ENCODE measurements around the gene RASA2. TPM values are rescaled to one million over a fixed set of nuclear protein-coding genes. Genes with fewer than 3 reads are reported as not detected.

The RASA2 gene
- total RNA-seq, 1 donor from 2014 or later, result 5.5 TPM

- no peak for DNase-seq (ENCODE audit: low read depth)
Observed at GRCh38 chr3:141642215-141642614, 155.4 kb downstream of the RASA2 start.

DNA sequence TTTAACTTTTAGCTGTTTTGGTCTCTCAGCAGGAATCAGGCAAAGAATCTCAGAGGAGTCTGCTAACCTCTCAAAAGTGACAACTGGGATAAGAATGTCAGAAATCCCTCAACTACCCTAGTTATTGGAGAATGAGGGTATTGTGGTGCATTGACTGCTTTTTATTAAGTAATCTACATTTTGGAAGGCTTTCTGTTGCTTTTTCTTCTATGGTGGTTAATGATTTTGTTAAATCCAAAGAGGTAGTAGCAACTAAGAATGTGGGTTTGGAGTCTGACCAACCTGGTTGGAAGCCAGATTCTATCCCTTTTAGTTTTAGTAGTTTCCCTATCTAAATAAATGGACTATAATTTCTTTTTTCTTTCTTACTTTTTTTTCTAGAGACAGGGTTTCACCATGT lies 156.6 kb downstream of the RASA2 start:
- no peak for DNase-seq (ENCODE audit: low read depth)

DNA sequence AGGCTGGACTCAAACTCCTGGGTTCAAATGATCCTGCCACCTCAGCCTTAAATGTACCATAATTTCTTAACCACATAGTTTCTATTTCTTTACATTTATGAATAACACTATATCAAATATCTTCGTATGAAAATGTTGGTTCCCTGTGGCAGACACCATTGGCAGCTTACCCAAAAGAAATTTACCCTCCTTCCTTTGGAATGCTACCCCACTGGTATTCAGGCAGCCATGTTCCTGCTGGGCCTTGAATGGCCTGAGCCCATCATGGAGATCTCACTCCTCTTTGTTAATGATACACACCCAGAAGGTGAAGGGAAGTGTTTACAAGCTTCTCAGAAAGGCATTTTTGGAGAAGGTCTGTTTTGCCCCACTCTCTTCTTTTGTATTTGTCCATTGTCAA lies 157.0 kb downstream of the RASA2 start:
- DNase-seq (ENCODE audit: low read depth), result no peak

GRCh38 chr3:141644931-141645330 lies 158.1 kb downstream of the RASA2 start:
- DNase-seq (ENCODE audit: low read depth), result no peak

GRCh38 chr3:141646760-141647561 lies 160.1 kb downstream of the RASA2 start:
- peak; percentile 67 for DNase-seq (ENCODE audit: low read depth)

DNA sequence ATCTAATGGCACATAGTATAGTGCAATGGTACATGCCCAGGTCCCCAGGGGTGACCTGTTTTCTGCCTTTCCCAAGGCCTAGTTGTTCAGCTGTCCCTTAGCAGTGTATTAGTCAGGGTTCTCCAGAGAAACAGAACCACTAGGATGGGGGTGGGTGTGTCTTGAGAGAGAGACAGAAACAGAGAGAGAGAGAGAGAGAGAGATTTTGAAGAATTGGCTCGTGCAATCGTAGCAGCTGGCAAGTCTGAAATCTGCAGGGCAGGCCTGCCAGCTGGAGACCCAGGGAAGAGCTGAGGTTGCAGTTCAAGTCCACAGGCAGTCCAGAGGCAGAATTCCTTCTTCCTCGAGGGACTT lies 160.7 kb downstream of the RASA2 start:
- peak; percentile 32 for DNase-seq (ENCODE audit: low read depth)

DNA sequence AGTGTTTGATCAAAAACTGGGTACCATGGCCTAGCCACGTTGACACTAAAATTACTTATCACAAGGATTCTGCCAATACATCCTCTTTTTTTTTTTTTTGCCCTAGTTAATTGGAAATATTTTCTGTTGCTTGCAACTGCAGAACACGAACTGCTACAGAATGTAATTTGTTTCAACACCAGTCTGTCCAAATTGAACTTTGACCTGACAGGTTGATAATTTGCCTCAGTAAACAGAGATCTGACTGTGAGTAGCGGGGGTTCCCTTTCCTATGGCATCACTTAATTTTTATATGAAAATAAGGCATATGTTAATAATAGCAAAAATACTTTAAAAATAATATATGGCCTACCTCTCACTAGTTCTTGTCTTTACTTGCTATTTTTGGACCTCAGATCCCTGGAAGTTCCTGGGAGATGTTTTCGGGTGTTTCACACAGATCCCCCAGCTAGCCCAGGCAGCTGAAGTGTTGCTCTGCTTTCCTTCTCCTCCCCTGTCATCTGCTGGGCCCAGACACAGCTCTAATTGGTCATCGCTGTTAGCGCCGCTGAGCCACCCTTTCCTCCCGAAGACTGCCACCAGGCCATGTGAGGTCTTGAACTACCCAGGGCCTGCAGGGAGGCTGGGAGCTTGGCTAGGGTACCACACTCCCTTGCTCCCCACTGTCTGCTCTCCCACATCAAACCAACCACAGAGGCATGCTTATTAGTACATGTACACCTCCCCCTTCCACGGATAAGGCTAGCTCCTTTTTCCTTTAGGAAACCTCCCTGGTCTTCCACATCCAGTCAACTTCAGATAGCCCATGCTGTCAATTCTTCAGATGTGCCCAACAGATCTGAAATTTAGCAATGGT lies 161.5 kb downstream of the RASA2 start:
- no peak for DNase-seq (ENCODE audit: low read depth)

DNA sequence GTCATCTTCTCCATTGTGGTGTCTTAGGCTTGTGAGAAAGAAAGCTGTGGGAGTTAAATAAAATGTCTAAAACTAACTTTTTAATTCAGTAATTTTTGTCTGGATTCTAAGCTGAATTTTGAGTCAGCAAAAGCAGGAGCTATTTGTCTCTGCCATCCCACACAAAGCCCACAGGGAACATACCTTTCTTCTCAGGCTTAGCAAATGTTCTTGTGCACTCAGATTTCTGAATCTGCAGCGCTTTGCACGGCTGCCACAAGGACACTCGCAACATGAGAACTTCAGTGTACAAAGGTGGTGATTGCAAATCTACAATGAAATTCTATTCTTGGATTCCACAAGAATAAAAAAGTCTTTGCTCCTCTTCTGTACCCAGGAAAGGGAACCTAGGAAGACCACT lies 163.0 kb downstream of the RASA2 start:
- DNase-seq (ENCODE audit: low read depth), result no peak

DNA sequence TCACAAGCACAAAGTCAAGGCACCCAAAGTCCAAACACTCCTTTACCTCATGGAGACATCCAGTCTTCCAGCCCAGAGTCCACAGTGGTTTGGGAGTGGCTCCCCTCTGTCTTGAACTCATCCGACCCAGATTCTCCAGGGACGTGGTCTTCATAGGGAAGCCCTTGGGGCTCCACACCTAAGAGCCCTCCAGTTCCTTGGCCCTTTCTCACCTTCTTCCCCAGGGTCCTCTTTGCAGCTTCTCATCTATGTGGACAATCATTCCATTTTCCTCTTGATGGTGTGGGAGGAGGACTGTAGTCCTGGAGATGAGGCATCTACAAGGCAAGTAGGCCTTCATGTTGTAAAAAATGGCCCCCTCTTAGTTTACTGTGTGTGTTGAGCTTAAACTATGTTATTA lies 164.0 kb downstream of the RASA2 start:
- DNase-seq (ENCODE audit: low read depth), result no peak

DNA sequence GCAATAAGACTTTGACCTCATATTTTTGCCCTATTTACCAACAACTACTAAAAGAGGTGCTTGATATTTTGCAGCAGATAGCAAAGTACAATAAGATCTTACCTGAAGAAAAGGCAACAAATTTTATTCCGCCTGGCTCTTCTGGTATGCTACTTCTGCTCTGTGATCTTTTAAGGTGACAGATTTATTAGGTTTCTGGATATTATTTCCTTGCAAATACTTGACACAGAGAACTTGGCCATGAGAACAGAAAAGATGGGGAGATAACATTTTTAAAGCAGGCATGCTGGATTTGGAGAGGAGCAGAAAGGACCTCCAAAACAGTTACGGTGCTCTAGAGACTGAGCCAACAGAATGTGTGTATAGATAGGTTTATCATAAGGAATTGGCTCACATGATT lies 164.6 kb downstream of the RASA2 start:
- DNase-seq (ENCODE audit: low read depth), result no peak

GRCh38 chr3:141652349-141652748 lies 165.5 kb downstream of the RASA2 start:
- DNase-seq (ENCODE audit: low read depth), result no peak

GRCh38 chr3:141653847-141654246 lies 167.0 kb downstream of the RASA2 start:
- DNase-seq (ENCODE audit: low read depth), result no peak

DNA sequence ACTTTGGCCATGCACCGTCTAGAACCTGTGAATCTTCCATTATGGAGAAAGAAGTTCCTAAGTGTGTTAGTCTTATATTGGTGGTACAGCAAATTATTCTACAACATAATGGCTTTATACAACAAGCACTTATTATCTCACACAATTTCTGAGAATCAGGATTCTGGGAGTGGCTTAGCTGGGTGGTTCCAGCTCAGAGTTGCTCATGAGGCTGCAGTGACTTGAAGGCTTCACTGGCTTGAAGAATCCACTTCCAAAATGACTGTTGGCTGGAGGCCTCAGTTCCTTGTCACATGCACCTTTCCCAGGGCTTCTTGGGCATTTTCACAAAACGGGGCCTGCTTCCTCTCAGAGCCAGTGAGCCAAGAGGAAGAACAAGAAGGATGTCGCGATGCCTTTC lies 169.0 kb downstream of the RASA2 start:
- no peak for DNase-seq (ENCODE audit: low read depth)

- peak; percentile 62 for DNase-seq (ENCODE audit: low read depth)
Observed at GRCh38 chr3:141656771-141657170, 169.9 kb downstream of the RASA2 start.

DNA sequence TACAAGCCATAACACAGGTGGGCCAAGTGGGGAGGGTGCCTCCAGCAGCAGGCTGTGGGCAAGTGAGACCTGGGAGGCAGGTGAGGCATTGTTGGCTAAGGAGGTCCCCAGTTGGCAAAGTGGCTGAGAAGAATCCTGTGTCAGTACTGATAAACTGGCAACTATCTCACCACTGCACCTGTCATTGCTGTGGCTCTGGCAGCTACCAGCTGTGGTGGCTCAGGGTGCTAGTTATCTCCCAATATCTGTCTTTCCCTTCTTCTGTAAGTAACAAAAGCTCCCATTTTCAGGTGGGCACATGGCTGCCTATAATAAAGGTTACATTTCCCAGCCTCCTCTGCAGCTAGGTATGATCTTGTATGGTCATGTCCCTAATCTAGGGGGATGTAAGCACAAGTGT lies 170.7 kb downstream of the RASA2 start:
- DNase-seq (ENCODE audit: low read depth), result peak; percentile 41

- peak; percentile 74 for DNase-seq (ENCODE audit: low read depth)
Observed at GRCh38 chr3:141659821-141660613, 173.2 kb downstream of the RASA2 start.

- no peak for DNase-seq (ENCODE audit: low read depth)
Observed at GRCh38 chr3:141660614-141660947, 173.8 kb downstream of the RASA2 start.

DNA sequence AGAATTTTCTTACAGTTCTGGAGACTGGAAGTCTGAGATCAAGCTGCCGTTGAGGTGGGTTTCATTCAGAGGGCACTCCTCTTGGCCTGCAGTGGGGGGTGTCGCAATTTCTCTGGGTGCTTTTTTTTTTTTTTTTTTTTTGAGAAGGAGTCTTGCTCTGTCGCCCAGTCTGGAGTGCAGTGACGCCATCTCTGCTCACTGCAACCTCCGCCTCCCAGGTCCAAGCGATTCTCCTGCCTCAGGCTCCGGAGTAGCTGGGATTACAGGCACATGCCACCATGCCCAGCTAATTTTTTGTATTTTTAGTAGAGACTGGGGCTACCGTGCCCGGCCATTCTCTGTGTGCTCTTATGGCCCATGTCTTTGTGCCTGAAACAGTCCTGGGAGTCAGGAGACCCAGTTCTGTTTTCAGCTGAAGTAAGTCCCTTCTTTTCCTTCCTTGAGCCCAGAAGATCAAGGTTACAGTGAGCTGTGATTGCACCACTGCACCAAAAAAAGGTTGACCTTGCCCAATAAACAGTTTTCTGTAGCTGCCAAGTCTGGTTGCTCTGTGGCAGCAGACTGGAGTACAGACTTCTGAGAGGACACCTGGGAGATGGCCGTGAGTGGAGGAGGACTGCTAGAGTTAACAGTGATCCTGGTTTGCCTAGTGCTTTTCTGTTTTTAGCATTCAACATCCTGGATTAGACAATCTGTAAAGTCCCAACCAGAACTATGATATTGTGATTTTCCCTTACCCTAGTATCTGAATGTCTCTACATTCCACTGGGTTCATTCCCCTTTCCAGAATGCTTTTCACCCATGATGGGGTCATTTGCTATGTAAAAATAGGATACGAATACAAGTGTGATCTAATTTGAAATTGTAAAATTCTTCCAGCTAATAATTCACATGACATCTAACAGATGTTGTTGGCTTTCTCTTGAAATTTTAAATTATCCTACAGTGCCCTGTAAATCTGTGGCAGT lies 174.7 kb downstream of the RASA2 start:
- DNase-seq (ENCODE audit: low read depth), result no peak

GRCh38 chr3:141663993-141664392 lies 177.2 kb downstream of the RASA2 start:
- DNase-seq (ENCODE audit: low read depth), result no peak
